IMR-90 (cell line): ENCODE measurements around the gene NFYC. TPM values are rescaled to one million over a fixed set of nuclear protein-coding genes. Genes with fewer than 3 reads are reported as not detected.

Source experiments
- ATAC-seq: fragments of 200-7000 bp; cut with Tn5 transposase; 2 replicates; pipeline ENCODE4 v1.9.1; 2020; ENCODE audit warnings: low read depth, mild to moderate bottlenecking, moderate library complexity
- BruUV-seq: library from RNA; stranded (reverse); fragments of 400-500 nt; replicated peaks from 2 replicates; lab custom pipeline; 2021; lab: Mats Ljungman, UMichigan
- CTCF ChIA-PET: fragments of 300-600 bp; formaldehyde crosslinking; extraction: SDS; loops from one replicate; lab custom pipeline; 2021; ENCODE audit warnings: antibody characterized with exemption; lab: Yijun Ruan, JAX
- POLR2A ChIA-PET: fragments of 300-600 bp; sonication (Branson Sonifier 250); formaldehyde crosslinking; loops from one replicate; lab custom pipeline; 2022; ENCODE audit warnings: antibody characterized with exemption; ENCODE audit not compliant: unreplicated experiment; lab: Charles Lee
- DNase-seq: peaks from one replicate; pipeline ENCODE4 v3.0.0; 2013
- H2AFZ ChIP-seq: replicated peaks from 2 replicates; pipeline ENCODE3; 2013; ENCODE audit warnings: low read length, mild to moderate bottlenecking; ENCODE audit not compliant: poor library complexity
- H2AK5ac ChIP-seq: 2 replicates; pipeline ENCODE4 v1.6.1; 2013; ENCODE audit warnings: low read depth, low read length, inconsistent platforms
- H2AK9ac ChIP-seq: replicated peaks from 2 replicates; pipeline ENCODE3; 2013; ENCODE audit warnings: mild to moderate bottlenecking, low read depth, low read length, moderate library complexity; ENCODE audit not compliant: poor library complexity
- H2BK120ac ChIP-seq: 2 replicates; pipeline ENCODE4 v1.6.1; 2013; ENCODE audit warnings: low read depth, low read length, inconsistent platforms
- H2BK15ac ChIP-seq: 3 replicates; pipeline ENCODE4 v1.6.1; 2013; ENCODE audit warnings: low read depth, low read length, inconsistent platforms
- H2BK20ac ChIP-seq: 2 replicates; pipeline ENCODE4 v1.6.1; 2013; ENCODE audit warnings: low read depth, mild to moderate bottlenecking, inconsistent platforms, low read length, moderate library complexity
- H2BK5ac ChIP-seq: 2 replicates; pipeline ENCODE4 v1.6.1; 2013; ENCODE audit warnings: mild to moderate bottlenecking, low read depth, low read length, inconsistent platforms; ENCODE audit not compliant: poor library complexity, severe bottlenecking
- H3K14ac ChIP-seq: replicated peaks from 2 replicates; pipeline ENCODE4 v1.6.1; 2013; ENCODE audit warnings: low read depth, low read length, inconsistent platforms
- H3K18ac ChIP-seq: 2 replicates; pipeline ENCODE4 v1.6.1; 2013; ENCODE audit warnings: low read depth, low read length, control low read depth
- H3K23ac ChIP-seq: 2 replicates; pipeline ENCODE4 v1.6.1; 2013; ENCODE audit warnings: low read depth, low read length, inconsistent platforms
- H3K27ac ChIP-seq: 2 replicates; pipeline ENCODE4 v1.5.1; 2013; ENCODE audit warnings: mild to moderate bottlenecking, control low read depth, low read length; ENCODE audit not compliant: insufficient read depth
- H3K27me3 ChIP-seq: 2 replicates; pipeline ENCODE4 v1.6.1; 2013; ENCODE audit warnings: low read length; ENCODE audit not compliant: control insufficient read depth, insufficient read depth
- H3K36me3 ChIP-seq: 2 replicates; pipeline ENCODE4 v1.6.1; 2013; ENCODE audit warnings: low read length, mixed read lengths; ENCODE audit not compliant: control insufficient read depth, insufficient read depth
- H3K4ac ChIP-seq: 2 replicates; pipeline ENCODE4 v1.6.1; 2013; ENCODE audit warnings: low read depth, low read length, inconsistent platforms
- H3K4me1 ChIP-seq: 2 replicates; pipeline ENCODE4 v1.6.1; 2013; ENCODE audit warnings: low read length, mixed read lengths; ENCODE audit not compliant: control insufficient read depth, insufficient read depth
- H3K4me2 ChIP-seq: 2 replicates; pipeline ENCODE4 v1.6.1; 2013; ENCODE audit warnings: low read depth, mild to moderate bottlenecking, control low read depth, low read length, moderate library complexity
- H3K4me3 ChIP-seq: 2 replicates; pipeline ENCODE4 v1.5.1; 2013; ENCODE audit warnings: low read depth, mild to moderate bottlenecking, control low read depth, low read length, moderate library complexity; ENCODE audit not compliant: insufficient read depth
- H3K56ac ChIP-seq: 2 replicates; pipeline ENCODE4 v1.6.1; 2013; ENCODE audit warnings: low read length, inconsistent platforms; ENCODE audit not compliant: insufficient read depth; ENCODE audit errors: extremely low read depth
- H3K79me1 ChIP-seq, 2 experiments: 2 replicates each; pipeline ENCODE4 v1.6.1; 2013; ENCODE audit warnings: low read length in 2 of 2, inconsistent platforms in 1 of 2, low read depth in 1 of 2
- H3K9ac ChIP-seq: 2 replicates; pipeline ENCODE4 v1.6.1; 2013; ENCODE audit warnings: low read depth, low read length, control low read depth
- H3K9me1 ChIP-seq: 2 replicates; pipeline ENCODE4 v1.6.1; 2013; ENCODE audit warnings: low read length, inconsistent platforms; ENCODE audit not compliant: insufficient read depth
- H3K9me3 ChIP-seq: 2 replicates; pipeline ENCODE4 v1.6.1; 2013; ENCODE audit warnings: low read length; ENCODE audit not compliant: control insufficient read depth, insufficient read depth
- H4K20me1 ChIP-seq: 2 replicates; pipeline ENCODE4 v1.6.1; 2013; ENCODE audit warnings: low read length, inconsistent platforms; ENCODE audit not compliant: insufficient read depth
- H4K5ac ChIP-seq: 2 replicates; pipeline ENCODE4 v1.6.1; 2013; ENCODE audit warnings: mild to moderate bottlenecking, low read depth, low read length, control low read depth
- H4K8ac ChIP-seq, 2 experiments: 2 replicates each; pipeline ENCODE4 v1.6.1; 2013; ENCODE audit warnings: low read depth in 2 of 2, low read length in 2 of 2, control low read depth in 1 of 2, inconsistent platforms in 1 of 2
- H4K91ac ChIP-seq: 2 replicates; pipeline ENCODE4 v1.6.1; 2013; ENCODE audit warnings: low read depth, low read length, inconsistent platforms; ENCODE audit not compliant: insufficient read depth
- BHLHE40 ChIP-seq: fragments of 150-350 bp; IDR thresholded peaks from 2 replicates; pipeline ENCODE4 v1.6.1; 2016; ENCODE audit warnings: mild to moderate bottlenecking, low read depth, low read length
- CHD1 ChIP-seq: IDR thresholded peaks from 2 replicates; pipeline ENCODE4 v1.6.1; 2012; ENCODE audit warnings: low read depth, low read length, improper control_type of control experiment
- FOS ChIP-seq: fragments of 150-350 bp; IDR thresholded peaks from 2 replicates; pipeline ENCODE4 v1.6.1; 2016; ENCODE audit warnings: low read depth, low read length
- MAFK ChIP-seq: IDR thresholded peaks from 2 replicates; pipeline ENCODE4 v1.6.1; 2012; ENCODE audit warnings: low read depth, low read length, improper control_type of control experiment
- MAZ ChIP-seq: IDR thresholded peaks from 2 replicates; pipeline ENCODE4 v1.6.1; 2012; ENCODE audit warnings: low read depth, mild to moderate bottlenecking, low read length, improper control_type of control experiment, moderate library complexity, borderline replicate concordance
- RFX5 ChIP-seq: IDR thresholded peaks from 2 replicates; pipeline ENCODE4 v1.8.0; 2012; ENCODE audit warnings: low read depth, mild to moderate bottlenecking, low read length, moderate library complexity
- WGBS, 2 experiments: methylation state at CpG; one replicate each; pipeline versions ENCODE4 v1.1.5 to v1.1.7; 2013; ENCODE audit warnings: missing lambda C conversion rate in 2 of 2; ENCODE audit not compliant: insufficient read length in 1 of 2; ENCODE audit errors: extremely low coverage in 2 of 2; 5-methylcytosine and 5-hydroxymethylcytosine counted together
- dilution Hi-C: fragments of 300-500 bp; cut with HindIII; formaldehyde crosslinking; loops from one replicate; pipeline ENCODE4 v1.14.3; 2018; ENCODE audit warnings: low sequenced_read_pairs; ENCODE audit not compliant: unreplicated experiment
- in situ Hi-C: fragments of 300-500 bp; cut with MboI; formaldehyde crosslinking; loops from 3 replicates; pipeline ENCODE4 v1.14.3; 2019; ENCODE audit warnings: low sequenced_read_pairs, inconsistent platforms, mixed read lengths
- intact Hi-C: fragments of 100-400 bp; cut with micrococcal nuclease; formaldehyde crosslinking; loops from 2 replicates; pipeline ENCODE4 v1.10.0; 2022
- polyA plus RNA-seq, 3 experiments: library from polyadenylated mRNA; depleted of rRNA; stranded (reverse); fragments of >200 nt; gene quantifications; 2 replicates each; pipeline ENCODE4 v1.2.3, GENCODE V29; 2012; ENCODE audit warnings: low replicate concordance in 1 of 3
- total RNA-seq: library from RNA; depleted of rRNA; stranded (reverse); fragments of >200 nt; gene quantifications from 2 replicates; pipeline ENCODE4 v1.2.3, GENCODE V29; 2012
- TF ChIP-seq, protein P1 (sequence below): fragments of 150-350 bp; IDR thresholded peaks from 2 replicates; pipeline ENCODE4 v1.6.1; 2016; ENCODE audit warnings: low read depth, mild to moderate bottlenecking, low read length, moderate library complexity, borderline replicate concordance

NFYC gene
- total and polyA plus RNA-seq, 2 of the 4 experiments (the other 2 are of a cell fraction), result 45.2 to 62.2 TPM

DNA sequence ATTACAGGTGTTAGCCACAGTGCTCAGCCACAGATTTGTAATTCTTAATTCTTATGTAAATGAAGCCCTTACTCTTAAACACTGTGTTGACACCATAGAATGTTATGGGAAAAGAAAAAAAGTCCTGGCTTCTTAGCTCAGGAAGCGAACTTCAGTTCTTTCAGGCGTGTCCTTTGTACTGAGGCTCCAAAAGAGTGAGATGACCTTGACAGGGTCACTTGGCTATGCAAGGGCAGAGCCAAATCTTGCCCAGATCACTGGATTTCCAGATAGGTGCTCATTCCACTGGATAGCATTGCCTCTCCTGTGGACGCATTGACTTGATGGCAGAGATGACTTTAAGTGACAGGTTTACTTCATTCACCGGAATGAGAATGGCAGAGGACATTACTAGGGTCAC, 4.8 kb downstream of the NFYC start:
- H2AFZ ChIP-seq, result no peak overlapping the region
- no peak overlapping the region for H3K18ac ChIP-seq
- ChIA-PET POLR2A (no interaction called here), CTCF (no interaction called here)
- H3K27me3 ChIP-seq, result no peaks in the 10 kb centered on the region
- in situ Hi-C loops, result no loop called here
- BruUV-seq, result no TSS peak
- H3K79me1 ChIP-seq, result peaks cover 37 to 69% of the 10 kb centered on the region in 2 experiments
- WGBS, 2 experiments, result no CpG with 5 or more reads among the region's 4 CpGs
- H4K20me1 ChIP-seq, result no peaks in the 10 kb centered on the region
- H3K4me3 ChIP-seq, result no peak overlapping the region
- H4K8ac ChIP-seq, result no peak overlapping the region
- H4K91ac ChIP-seq, result no peak overlapping the region
- H3K36me3 ChIP-seq, result no peaks in the 10 kb centered on the region
- no peak overlapping the region for H3K9ac ChIP-seq
- no peak overlapping the region for H2BK20ac ChIP-seq
- H2AK9ac ChIP-seq, result no peak overlapping the region
- H2BK15ac ChIP-seq, result no peak overlapping the region
- H3K4me2 ChIP-seq, result no peak overlapping the region
- no peaks in the 10 kb centered on the region for H3K9me3 ChIP-seq
- dilution Hi-C loops, result no loop called here
- H2AK5ac ChIP-seq, result no peak overlapping the region
- no peak overlapping the region for H3K23ac ChIP-seq
- H3K4ac ChIP-seq, result no peak overlapping the region
- 0 out of 2 replicates have a peak, but pooled peaks cover 2% of the 10 kb centered on the region for H3K9me1 ChIP-seq
- no peak overlapping the region for H4K5ac ChIP-seq
- DNase-seq, result no peak
- intact Hi-C loops, result no loop called here
- H3K56ac ChIP-seq, result no peak overlapping the region
- no peak overlapping the region for H2BK120ac ChIP-seq
- no peak overlapping the region for H3K14ac ChIP-seq
- no peak for ATAC-seq
- H3K27ac ChIP-seq, result no peak overlapping the region
- H3K4me1 ChIP-seq, result no peaks in the 10 kb centered on the region
- TF ChIP-seq BHLHE40 (no peak), CHD1 (no peak), RFX5 (no peak), FOS (no peak), MAFK (no peak), MAZ (no peak)
- TF ChIP-seq, protein P1, sequence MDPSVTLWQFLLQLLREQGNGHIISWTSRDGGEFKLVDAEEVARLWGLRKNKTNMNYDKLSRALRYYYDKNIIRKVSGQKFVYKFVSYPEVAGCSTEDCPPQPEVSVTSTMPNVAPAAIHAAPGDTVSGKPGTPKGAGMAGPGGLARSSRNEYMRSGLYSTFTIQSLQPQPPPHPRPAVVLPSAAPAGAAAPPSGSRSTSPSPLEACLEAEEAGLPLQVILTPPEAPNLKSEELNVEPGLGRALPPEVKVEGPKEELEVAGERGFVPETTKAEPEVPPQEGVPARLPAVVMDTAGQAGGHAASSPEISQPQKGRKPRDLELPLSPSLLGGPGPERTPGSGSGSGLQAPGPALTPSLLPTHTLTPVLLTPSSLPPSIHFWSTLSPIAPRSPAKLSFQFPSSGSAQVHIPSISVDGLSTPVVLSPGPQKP, result no peak
- H2BK5ac ChIP-seq, result no peak overlapping the region
